GM18508 (cell line): ENCODE data around the gene ARHGAP29.
"Not testable (repeated sequence)": the region's sequence is repeated elsewhere in the genome, so short reads cannot be mapped to it uniquely, and the experiment has no call there.

ENCODE experiments used
- ATAC-seq: cut with Tn5 transposase; IDR thresholded peaks from one replicate; pipeline ENCODE4 v1.9.1; 2021; ENCODE audit warnings: moderate number of reproducible peaks; ENCODE audit not compliant: insufficient read depth, unreplicated experiment

The ARHGAP29 gene

GRCh38 chr1:94191216-94191615, 46.2 kb downstream of the ARHGAP29 start:
- ATAC-seq, result no peak

- no peak for ATAC-seq
These were observed 50.4 kb downstream of the ARHGAP29 start for GRCh38 chr1:94186946-94187345.

GRCh38 chr1:94183197-94183815, 54.1 kb downstream of the ARHGAP29 start:
- ATAC-seq, result no peak

GRCh38 chr1:94182191-94182590, 55.2 kb downstream of the ARHGAP29 start:
- ATAC-seq, result no peak

GRCh38 chr1:94180650-94181049, 56.7 kb downstream of the ARHGAP29 start:
- ATAC-seq, result no peak

- ATAC-seq, result no peak
These were observed 58.5 kb downstream of the ARHGAP29 start for GRCh38 chr1:94178901-94179300.

- no peak for ATAC-seq
These were observed 68.3 kb downstream of the ARHGAP29 start for GRCh38 chr1:94169126-94169525.

GRCh38 chr1:94165843-94166242, 71.5 kb downstream of the ARHGAP29 start:
- ATAC-seq, result no peak

GRCh38 chr1:94164885-94165284, 72.5 kb downstream of the ARHGAP29 start:
- ATAC-seq, result not testable (repeated sequence)

- not testable (repeated sequence) for ATAC-seq
These were observed 73.3 kb downstream of the ARHGAP29 start for GRCh38 chr1:94164121-94164520.

GRCh38 chr1:94163249-94163648, 74.1 kb downstream of the ARHGAP29 start:
- not testable (repeated sequence) for ATAC-seq

- ATAC-seq, result no peak
These were observed 76.6 kb downstream of the ARHGAP29 start for GRCh38 chr1:94160811-94161210.

GRCh38 chr1:94156096-94156625, 81.2 kb downstream of the ARHGAP29 start:
- ATAC-seq, result no peak

GRCh38 chr1:94154989-94155388, 82.4 kb downstream of the ARHGAP29 start:
- ATAC-seq, result no peak

GRCh38 chr1:94153133-94153532, 84.3 kb downstream of the ARHGAP29 start:
- ATAC-seq, result no peak

GRCh38 chr1:94149166-94149565, 88.2 kb downstream of the ARHGAP29 start:
- not testable (repeated sequence) for ATAC-seq

GRCh38 chr1:94146273-94146672, 91.1 kb downstream of the ARHGAP29 start:
- no peak for ATAC-seq

- ATAC-seq, result no peak
These were observed 92.5 kb downstream of the ARHGAP29 start for GRCh38 chr1:94144836-94145235.

GRCh38 chr1:94143809-94144176, 93.6 kb downstream of the ARHGAP29 start:
- ATAC-seq, result no peak

- ATAC-seq, result no peak
These were observed 94.1 kb downstream of the ARHGAP29 start for GRCh38 chr1:94143173-94143808.

- ATAC-seq, result no peak
These were observed 94.8 kb downstream of the ARHGAP29 start for GRCh38 chr1:94142583-94142982.

GRCh38 chr1:94142022-94142421, 95.4 kb downstream of the ARHGAP29 start:
- ATAC-seq, result no peak
